Ramos (cell line): ENCODE data around the gene SMYD2.

Source experiments
- in situ Hi-C: fragments of 300-500 bp; cut with MboI; formaldehyde crosslinking; loops from one replicate; pipeline ENCODE4 v1.14.3; 2022; ENCODE audit warnings: low sequenced_read_pairs; ENCODE audit not compliant: unreplicated experiment

The SMYD2 gene

DNA sequence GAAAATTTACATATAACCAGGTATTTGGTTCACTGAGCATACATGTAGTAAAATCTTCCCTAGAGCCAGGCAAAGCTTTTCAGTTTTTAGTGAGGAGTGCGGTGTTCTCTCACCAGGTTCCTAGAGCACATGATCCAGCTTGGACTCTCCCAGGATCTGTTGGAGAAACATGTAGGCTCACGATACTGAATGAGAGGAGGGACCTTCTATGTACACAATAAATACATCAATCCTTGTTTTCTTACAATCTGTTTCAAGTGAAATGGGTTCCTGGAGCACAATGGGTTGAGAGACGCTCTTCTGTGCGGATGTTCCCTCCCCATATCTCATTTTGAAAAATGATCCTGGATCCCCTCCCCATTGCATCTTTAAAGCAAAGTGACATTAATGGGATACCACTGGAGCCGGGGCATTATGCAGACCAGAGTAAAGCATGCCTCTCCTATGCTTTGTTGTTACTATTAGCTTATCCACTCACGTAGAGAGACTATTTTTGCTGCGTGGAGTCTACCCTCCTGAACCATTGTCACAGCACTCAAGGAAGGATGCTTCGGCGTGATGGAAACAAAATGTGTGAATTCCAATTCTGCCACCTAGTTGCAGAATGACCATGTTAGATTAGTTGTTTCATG, 19.3 kb downstream of the SMYD2 start:
- in situ Hi-C loops = no loop called here

- in situ Hi-C loops = no loop called here
Measured at GRCh38 chr1:214301526-214301925, 20.6 kb downstream of the SMYD2 start.

GRCh38 chr1:214303141-214303930, 22.4 kb downstream of the SMYD2 start:
- in situ Hi-C loops = no loop called here

DNA sequence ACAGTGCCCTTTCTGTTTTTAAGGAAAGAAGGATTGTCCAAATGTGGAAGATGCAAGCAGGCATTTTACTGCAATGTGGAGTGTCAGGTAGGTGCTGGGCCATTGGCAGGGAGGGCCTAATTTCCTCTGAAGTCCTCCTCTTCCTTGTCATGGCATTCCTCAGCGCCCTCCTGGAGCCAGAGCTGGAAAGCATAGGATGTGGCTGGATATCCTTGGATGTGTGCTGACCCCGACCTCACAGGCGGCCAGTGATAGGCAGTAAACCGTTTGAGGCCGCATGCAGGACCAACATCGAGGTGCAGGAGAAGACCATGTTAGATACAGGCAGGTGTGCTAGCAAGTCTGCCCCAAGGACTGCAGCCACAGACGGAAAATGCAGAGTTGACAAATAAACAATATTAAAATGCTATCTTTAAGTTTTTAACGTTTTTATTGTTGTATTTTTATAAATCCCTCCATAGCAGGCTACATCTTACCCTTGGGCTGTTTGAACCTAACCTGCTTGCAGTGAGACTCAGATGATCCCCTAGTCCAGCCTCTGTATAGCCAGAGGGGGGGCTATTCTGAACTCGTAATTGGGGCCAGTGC, 24.3 kb downstream of the SMYD2 start:
- in situ Hi-C loops = no loop called here

- in situ Hi-C loops = no loop called here
Measured at GRCh38 chr1:214306269-214306668, 25.3 kb downstream of the SMYD2 start.

DNA sequence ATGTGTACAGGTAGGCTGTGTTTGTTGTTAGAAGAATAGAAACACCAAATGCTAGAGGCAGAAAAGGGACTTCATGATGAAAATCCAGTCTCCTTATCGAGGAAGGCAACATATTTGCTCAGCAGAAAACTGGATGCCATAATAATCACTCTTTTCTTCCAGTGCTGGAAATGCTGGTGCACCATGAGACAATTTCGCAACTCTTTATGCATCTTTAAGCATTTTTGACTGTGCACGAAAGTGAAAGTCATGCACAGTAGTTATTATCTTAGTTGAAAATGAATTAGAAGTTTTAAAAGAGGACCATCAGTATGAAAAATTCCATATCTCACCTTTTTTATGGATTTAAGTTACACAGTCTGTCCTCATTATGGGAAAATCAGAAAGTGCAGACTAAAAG, 29.1 kb downstream of the SMYD2 start:
- in situ Hi-C loops = no loop called here

- in situ Hi-C loops = no loop called here
Measured at GRCh38 chr1:214310777-214311690, 30.1 kb downstream of the SMYD2 start.

- in situ Hi-C loops = no loop called here
Measured at GRCh38 chr1:214312530-214313051, 31.6 kb downstream of the SMYD2 start.

- in situ Hi-C loops = no loop called here
Measured at GRCh38 chr1:214314178-214314843, 33.4 kb downstream of the SMYD2 start.

GRCh38 chr1:214316593-214316992, 35.6 kb downstream of the SMYD2 start:
- in situ Hi-C loops = no loop called here

DNA sequence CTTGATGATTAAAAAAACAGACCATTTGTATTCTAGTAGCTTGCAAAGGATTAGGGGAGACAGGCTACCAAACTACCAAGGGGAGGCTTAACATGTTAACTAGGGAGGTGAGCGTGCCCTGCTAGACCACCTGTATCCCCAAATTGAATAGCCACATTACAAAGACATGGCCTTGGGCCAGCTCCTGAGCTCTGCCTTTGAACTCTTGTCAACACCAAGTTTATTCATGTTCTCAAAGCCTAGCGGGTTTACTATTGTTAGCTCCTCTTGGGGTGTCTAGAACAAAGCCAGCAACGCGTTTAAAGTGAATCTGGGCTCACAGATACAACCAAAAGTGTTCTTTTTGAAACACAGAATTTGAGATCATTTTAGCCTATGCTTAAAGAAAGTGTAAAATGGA, 36.3 kb downstream of the SMYD2 start:
- in situ Hi-C loops = no loop called here

- in situ Hi-C loops = no loop called here
Measured at GRCh38 chr1:214317734-214318133, 36.8 kb downstream of the SMYD2 start.

DNA sequence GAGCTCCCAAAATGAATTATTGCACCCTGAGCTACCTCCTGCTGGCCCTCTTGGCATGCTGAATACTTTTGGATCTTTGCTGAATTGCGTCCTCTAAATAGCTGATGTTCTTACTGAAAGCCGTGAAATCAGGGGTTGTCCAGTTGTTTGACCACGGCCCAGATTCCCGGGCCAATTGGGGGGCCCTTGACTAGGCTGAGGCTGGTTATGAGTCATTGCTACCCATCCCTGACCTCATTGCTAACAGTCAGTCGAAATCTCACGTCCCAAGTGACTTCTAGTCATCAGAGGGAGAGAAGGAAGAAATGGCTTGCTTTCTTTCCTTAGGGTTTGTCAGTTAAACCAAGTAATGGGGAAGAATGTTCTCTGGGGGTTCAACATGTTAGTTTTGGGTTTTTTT, 37.4 kb downstream of the SMYD2 start:
- in situ Hi-C loops = no loop called here

GRCh38 chr1:214318956-214319736, 38.2 kb downstream of the SMYD2 start:
- in situ Hi-C loops = no loop called here

DNA sequence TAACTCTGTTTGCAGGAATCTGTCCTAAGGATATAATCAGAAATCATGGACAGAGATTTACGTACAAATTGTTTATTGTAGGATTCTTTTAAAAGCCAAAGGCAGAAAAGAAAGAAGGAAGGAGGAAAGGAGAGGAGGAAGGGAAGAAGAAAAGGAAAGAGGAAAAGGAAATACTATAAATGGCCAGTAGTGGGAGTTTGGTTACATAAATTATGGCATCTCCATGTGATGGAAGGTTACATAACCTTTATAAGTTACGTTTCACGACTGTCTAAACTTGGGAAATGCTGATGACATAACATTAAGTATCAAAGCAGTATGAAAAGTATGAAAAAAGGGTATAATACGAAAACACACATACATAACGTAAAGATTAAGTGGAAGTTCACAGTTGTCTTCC, 39.0 kb downstream of the SMYD2 start:
- in situ Hi-C loops = no loop called here

DNA sequence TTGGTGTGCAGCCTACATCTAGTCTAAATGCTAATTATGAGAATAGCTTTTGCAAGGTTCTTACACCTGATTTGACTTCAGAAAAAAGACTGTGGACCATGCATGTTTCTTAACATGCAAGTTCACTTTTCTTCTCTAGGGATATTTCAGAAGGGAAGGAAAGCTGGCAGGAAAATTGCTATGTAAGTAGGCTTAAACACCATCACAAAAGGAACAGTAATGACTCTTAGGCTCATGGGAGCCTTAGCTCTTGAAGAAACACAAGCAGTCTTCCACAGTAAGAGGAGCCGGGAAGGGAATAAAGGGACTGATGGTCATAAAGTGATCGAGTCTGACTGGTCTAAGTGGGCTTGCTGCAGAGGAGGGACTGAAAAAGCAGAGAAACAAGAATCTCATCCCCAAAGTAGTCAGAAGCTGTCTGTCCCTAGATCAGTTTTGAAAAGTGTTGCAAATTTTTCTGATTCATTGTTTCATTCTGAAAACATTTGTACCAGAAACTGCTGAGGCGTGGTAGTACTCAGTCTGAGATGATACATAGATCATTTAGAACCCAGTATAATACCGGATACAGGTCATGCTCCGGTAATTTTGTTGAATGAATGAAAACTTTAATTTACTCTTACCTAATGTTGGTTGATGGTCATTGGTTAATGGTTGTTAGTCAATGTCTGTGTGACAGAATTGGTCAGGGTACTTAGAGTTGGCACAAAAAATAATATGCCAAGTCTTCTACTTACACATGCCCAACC, 40.9 kb downstream of the SMYD2 start:
- in situ Hi-C loops = no loop called here

GRCh38 chr1:214324896-214325800, 44.2 kb downstream of the SMYD2 start:
- in situ Hi-C loops = loop anchor here (5.0 kb wide), 1 partner anchor 58 kb away; no protein-coding TSS in a partner anchor
